GM18517 (cell line): ENCODE data around the gene CCT3.
"Not testable (repeated sequence)": the region's sequence is repeated elsewhere in the genome, so short reads cannot be mapped to it uniquely, and the experiment has no call there.

ENCODE experiments used
- ATAC-seq: cut with Tn5 transposase; IDR thresholded peaks from one replicate; pipeline ENCODE4 v1.9.1; 2021; ENCODE audit warnings: mild to moderate bottlenecking, moderate library complexity; ENCODE audit not compliant: unreplicated experiment

Gene CCT3

GRCh38 chr1:156368889-156369684 is 31.0 kb upstream of the CCT3 start, which contains the start of gene RHBG:
TSS of gene RHBG (plus strand) at chr1:156369211. CDS start at chr1:156369250, 39 bp downstream.
- ATAC-seq, result no peak

- no peak for ATAC-seq
Observed at GRCh38 chr1:156368157-156368658, 30.1 kb upstream of the CCT3 start.

GRCh38 chr1:156367383-156368156 is 29.5 kb upstream of the CCT3 start:
- no peak for ATAC-seq

DNA sequence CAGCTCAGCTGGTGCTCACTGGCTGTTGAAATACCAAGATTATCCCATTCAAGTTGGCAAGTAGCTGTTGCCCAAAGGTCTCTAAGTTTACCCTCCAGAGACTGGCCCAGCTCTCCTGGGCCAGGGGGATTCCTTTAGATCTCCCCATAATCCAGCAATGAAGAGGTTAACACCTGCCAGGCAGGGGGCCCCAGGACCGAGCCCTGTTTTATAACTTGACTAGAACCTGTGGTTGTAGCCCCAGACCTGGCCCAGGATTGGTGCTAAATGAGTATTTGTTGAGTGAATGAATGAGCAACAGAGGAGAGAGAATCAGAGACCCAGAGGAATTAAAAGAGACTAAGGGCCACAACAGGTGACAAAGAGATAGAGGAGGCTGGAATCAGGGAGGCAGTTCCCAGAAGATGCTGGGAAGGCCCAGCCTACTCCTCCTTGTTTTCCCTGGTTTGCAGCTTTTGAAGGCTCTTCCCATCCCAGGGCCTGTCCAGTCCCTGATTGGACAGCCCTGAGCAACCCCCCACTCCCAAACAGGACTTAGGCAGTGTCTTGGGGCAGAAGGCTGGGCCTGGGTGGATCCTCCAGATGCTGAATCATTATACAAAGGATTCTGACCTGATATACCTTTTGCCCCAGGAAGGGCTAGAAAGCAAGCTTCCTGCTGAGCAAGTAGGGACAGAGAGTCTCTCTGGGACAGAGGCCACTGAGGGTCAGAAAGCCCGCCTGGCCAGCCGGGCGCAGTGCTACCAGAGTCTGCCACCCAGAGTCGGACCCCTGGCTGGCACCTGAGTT is 28.5 kb upstream of the CCT3 start:
- no peak for ATAC-seq

DNA sequence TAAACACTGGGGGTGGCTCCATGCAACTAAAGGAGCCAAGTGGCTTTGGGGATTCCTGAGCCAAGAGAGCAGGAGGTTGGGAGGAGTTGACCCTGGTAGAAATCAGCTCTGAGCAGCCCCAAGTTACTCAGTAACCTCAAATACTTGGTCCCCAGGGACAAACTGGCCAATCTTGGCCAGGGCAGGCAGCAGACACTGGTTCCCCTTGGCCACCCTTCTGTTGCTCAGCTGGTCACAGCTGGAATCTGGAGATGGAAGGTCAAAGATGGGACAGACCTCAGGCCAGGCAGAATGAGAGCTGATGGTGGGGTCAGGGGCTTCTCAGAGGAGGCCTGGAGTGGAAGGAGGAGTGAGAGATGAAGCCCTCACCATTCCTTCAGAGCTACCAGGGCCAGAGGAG is 27.7 kb upstream of the CCT3 start:
- no peak for ATAC-seq

GRCh38 chr1:156360534-156360933 is 22.4 kb upstream of the CCT3 start:
- ATAC-seq, result no peak

GRCh38 chr1:156359973-156360372 is 21.9 kb upstream of the CCT3 start:
- no peak for ATAC-seq

DNA sequence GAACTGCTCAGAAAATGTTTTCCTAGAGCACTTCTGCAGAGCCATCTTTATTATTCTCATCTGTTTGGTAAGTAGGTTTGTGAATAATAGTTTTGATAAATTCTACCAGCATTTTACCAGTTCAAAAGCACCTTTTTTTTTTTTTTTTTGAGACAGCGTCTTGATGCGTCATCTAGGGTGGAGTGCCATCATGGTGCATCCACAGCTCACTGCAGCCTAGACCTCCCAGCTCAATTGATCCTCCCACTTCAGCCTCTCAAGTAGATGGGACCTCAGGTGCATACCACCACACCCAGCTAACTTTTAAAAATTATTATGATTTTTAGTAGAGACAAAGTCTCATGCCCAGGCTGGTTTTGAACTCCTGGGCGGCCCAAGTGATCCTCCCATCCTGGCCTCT is 21.2 kb upstream of the CCT3 start:
- no peak for ATAC-seq

GRCh38 chr1:156358641-156359040 is 20.5 kb upstream of the CCT3 start:
- ATAC-seq, result no peak

- ATAC-seq, result no peak
Observed at GRCh38 chr1:156357977-156358376, 19.9 kb upstream of the CCT3 start.

GRCh38 chr1:156356875-156357534 is 18.9 kb upstream of the CCT3 start:
- no peak for ATAC-seq

DNA sequence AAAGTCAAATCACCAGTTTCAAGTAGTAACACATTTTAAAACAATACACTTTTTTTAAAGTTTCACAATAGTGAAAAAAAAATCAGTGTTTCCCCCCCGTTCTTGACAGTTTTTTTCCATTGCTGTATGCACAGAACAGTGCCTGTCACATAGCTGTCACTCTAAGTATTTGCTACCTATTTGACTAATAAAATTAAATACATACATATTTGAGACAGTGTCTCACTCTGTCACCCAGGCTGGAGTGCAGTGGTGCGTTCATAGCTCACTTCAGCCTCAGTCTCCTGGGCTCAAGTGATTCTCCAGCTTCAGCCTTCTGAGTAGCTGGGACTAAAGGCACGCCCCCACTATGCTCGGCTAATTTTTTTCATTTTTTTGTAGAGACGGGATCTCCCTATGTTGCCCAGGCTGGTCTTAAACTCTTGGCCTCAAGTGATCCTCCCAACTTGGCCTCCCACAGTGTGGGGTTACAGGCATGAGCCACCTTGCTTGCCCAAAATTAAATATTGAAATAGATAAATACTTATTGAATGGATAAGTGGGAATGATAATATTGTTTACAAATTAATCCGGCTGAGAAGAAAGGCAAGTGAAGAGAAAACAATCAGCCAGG is 18.3 kb upstream of the CCT3 start:
- ATAC-seq, result no peak

- not testable (repeated sequence) for ATAC-seq
Observed at GRCh38 chr1:156352481-156352880, 14.4 kb upstream of the CCT3 start.

DNA sequence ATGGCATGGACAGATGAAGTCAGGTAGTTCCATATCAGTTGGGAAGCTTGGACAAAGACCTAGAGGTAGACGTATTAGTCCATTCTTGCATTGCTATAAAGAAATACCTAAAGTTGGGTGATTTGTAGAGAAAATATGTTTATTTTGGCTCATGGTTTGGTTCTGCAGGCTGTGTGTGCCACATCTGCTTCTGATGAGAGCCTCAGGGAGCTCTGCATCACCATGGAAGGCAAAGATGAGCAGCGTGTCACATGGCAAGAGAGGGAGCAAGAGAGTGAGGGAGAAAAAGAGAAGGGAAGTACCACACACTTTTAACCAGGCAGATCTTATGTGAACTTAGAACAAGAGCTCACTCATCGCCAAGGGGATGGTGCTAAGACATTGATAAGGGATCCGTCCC is 9.2 kb upstream of the CCT3 start:
- ATAC-seq, result no peak

DNA sequence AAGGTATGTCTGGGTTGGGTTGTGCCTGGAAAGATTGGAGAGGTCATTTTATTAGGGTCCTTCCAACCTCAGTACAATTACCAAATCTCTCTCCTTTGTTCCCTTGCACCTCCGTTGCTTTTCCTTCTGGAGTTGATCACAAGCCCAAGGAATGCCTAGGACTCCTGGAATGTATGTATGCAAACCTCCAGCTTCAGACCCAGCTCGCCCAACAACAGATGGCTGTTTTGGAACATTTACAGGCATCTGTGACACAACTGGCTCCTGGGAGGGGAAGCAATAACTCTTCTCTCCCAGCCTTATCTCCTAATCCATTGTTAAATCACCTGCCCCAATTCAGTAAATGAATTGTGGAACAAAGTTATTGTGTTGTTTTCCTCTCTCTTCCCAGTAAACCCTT is 8.5 kb upstream of the CCT3 start:
- no peak for ATAC-seq

GRCh38 chr1:156346035-156346434 is 7.9 kb upstream of the CCT3 start:
- ATAC-seq, result not testable (repeated sequence)

DNA sequence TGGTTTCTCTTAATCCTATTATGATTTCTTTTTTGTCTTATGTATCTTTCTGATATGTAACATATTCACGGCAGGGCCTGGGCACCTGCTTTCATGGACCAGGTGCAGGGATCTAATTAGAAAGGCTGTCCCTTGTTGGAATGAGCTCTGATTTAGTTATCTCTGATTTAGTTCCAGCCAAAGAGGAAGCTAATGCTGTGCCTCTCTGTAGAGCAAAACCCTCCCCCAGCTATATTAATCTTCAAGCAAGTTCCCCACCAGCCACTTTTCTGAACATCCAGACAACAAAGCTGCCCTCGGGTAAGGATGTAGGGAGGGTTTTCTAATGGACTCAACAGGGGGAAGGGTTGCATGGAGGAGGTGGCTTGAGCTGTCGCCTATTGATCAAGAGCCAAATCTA is 6.3 kb upstream of the CCT3 start:
- no peak for ATAC-seq

- no peak for ATAC-seq
Observed at GRCh38 chr1:156342166-156342955, 4.3 kb upstream of the CCT3 start.

- no peak for ATAC-seq
Observed at GRCh38 chr1:156337888-156338179, 258 bp downstream of the CCT3 start.
